ENCODE measurements around the gene DCAF5.

- TF ChIP-seq CTCF (IDR thresholded peaks at IDR 0.05; ENCODE audit: insufficient read depth, low read length) (no peak), POLR2AphosphoS5 (IDR thresholded peaks at IDR 0.05; ENCODE audit: low read depth) (no peak), SPI1 (IDR thresholded peaks at IDR 0.05; ENCODE audit: borderline replicate concordance, low read depth) (no peak), GABPA (IDR thresholded peaks at IDR 0.05; ENCODE audit: low read depth) (no peak), REST (IDR thresholded peaks at IDR 0.05; ENCODE audit: insufficient replicate concordance, low read depth) (no peak)
Observed at GRCh38 chr14:69135133-69135532, 17.8 kb downstream of the DCAF5 start.

All from HL-60 (cell line).